Activated gamma-delta T cell treated with Interleukin-2 at 50 U/mL for 16 hours (primary cell): ENCODE results near the gene HUS1B.

Experiments
- DNase-seq: peaks from one replicate; pipeline ENCODE4 v3.0.0-alpha.2; 2020

The HUS1B gene

GRCh38 chr6:620166-620565, 36.7 kb downstream of the HUS1B start:
- DNase-seq: no peak

GRCh38 chr6:617456-618100, 39.3 kb downstream of the HUS1B start:
- no peak for DNase-seq

GRCh38 chr6:613981-614380, 42.9 kb downstream of the HUS1B start:
- no peak for DNase-seq

GRCh38 chr6:611928-612327, 45.0 kb downstream of the HUS1B start:
- no peak for DNase-seq

GRCh38 chr6:610882-611281, 46.0 kb downstream of the HUS1B start:
- no peak for DNase-seq

GRCh38 chr6:609905-610304, 47.0 kb downstream of the HUS1B start:
- DNase-seq: no peak

GRCh38 chr6:606829-607379, 50.0 kb downstream of the HUS1B start:
- no peak for DNase-seq
